ENCODE data around the gene ZNF263. TPM values are rescaled to one million over a fixed set of nuclear protein-coding genes. Genes with fewer than 3 reads are reported as not detected.
"Not testable (repeated sequence)": the region's sequence is repeated elsewhere in the genome, so short reads cannot be mapped to it uniquely, and the experiment has no call there.

The ZNF263 gene
- total and polyA plus RNA-seq, 9 donors = 23.3 to 34.9 (median 27.6) TPM

DNA sequence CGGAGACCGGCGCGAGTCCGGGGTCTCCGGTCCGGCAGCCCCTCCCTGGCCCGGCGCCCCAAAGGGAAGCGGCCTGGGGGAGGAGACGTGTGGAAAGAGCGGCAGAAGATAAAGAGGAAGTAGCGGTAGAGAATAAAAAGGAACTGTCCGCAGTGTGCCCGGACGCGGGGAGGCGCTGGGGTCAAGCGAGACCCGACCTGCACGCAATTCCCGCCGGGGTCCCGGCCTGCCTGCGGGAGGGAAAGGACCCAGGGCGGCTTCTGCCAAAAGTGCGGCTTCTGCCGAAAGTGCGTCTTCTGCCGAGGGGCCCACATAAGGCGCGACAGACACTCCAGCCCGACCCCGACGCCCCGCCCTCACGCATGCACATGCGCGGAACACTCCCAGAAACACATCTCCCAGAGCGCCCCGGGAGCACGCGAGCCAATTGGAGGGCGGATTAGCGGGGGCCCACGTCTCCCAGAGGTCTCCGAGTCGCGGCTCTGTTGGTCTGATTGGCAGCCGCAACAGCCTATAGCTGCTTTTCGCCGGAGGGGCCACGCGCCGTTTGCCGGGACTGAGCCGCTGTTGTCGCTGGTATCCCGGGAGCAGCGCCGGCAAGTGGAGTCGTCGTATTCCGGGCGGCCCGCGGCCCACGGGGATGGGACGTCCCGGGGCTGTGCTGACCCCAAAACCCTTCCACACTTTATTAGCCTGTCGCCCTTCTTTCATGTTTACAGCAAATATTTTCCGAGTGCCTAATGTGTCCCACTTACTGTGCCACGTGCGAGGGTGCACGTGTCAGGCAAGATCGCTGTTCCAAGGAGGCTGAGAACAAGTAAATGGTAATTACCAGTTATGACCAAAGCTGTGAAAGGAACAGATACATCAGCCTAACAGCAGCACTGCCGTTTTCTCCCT, 18.9 kb upstream of the ZNF263 start:
- Histone ChIP-seq H3K36me3 (ENCODE audit: control insufficient read depth, insufficient read depth, low read length) (no peaks in the 10 kb centered on the region), H3K4me1 (ENCODE audit: control insufficient read depth, insufficient read depth, low read length) (peaks cover 12% of the 10 kb centered on the region), H3K4me3 (ENCODE audit: low read length) (peak overlapping the region; percentile 82), H3K9me3 (replicated peaks; ENCODE audit: control insufficient read depth, low read depth, low read length) (no peaks in the 10 kb centered on the region), H3K27me3 (ENCODE audit: control insufficient read depth, insufficient read depth, low read length) (no peaks in the 10 kb centered on the region), H3K27ac (ENCODE audit: low read length) (peak overlapping the region; percentile 99)
- under 1% methylated on average over 67 of the region's 77 CpGs for WGBS (ENCODE audit: insufficient coverage)
- DNase-seq = peak; percentile 99

DNA sequence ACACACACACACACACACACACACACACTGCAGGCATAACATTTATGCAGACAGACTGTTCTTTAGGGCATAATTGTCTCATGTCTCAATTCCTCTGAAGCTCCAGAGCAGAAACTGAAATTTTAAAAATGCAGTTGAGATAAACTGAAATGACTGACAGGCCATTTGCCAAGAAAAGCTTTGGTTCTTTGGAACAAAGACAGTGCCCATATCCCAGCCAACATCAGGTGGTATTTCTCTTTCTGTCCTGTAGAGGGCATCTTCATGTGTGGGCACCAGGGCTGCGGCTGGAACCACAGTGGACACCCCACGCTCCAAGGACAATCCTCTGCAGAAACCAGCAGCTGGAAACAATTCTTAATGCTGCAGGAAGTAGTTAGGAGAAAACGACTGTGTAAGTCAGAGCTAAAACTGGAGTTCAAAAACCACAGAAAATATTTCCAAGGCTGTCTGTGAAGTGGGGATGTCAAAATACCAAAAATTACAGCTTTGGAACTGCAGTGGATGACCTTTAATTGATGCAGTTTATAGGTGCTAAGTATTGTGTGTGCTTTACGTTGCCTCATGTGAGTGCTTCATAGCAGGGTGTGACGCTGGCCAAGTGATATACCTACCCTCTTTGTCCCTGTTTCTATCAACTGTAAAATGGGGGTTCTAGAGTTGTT, 16.3 kb upstream of the ZNF263 start:
- H3K9me3 ChIP-seq (replicated peaks; ENCODE audit: control insufficient read depth, low read depth, low read length) = no peaks in the 10 kb centered on the region
- WGBS (ENCODE audit: insufficient coverage) = no CpG with 5 or more reads among the region's 5 CpGs
- DNase-seq = peak; percentile 60

DNA sequence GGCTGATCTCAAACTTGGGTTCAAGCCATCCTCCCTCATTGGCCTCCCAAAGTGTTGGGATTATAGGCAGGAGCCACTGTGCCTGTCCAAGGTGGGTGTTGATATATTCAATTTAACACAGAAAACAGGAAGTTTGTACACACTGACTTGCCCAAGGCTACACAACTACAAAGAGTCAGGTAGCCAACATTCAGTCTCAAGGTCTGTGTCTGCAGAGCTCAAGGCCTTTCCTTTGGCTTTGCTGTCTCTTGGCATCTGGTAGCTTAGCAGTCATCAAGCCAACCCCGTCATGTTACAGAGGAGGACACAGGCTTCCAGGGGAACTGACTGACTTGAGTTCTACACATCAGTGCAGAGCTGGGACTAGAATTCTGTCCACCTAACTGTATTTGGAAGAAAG, 15.0 kb upstream of the ZNF263 start:
- DNase-seq = no peak
- no peaks in the 10 kb centered on the region for H3K36me3 ChIP-seq (ENCODE audit: control insufficient read depth, insufficient read depth, low read length)
- no peak overlapping the region for H3K4me3 ChIP-seq (ENCODE audit: low read length)
- no peaks in the 10 kb centered on the region for H3K27me3 ChIP-seq (ENCODE audit: control insufficient read depth, insufficient read depth, low read length)
- peaks cover 9% of the 10 kb centered on the region for H3K4me1 ChIP-seq (ENCODE audit: control insufficient read depth, insufficient read depth, low read length)
- H3K27ac ChIP-seq (ENCODE audit: low read length) = no peak overlapping the region
- WGBS (ENCODE audit: insufficient coverage) = no CpG with 5 or more reads among the region's 1 CpG
- no peaks in the 10 kb centered on the region for H3K9me3 ChIP-seq (replicated peaks; ENCODE audit: control insufficient read depth, low read depth, low read length)

More for the DNA sequence above, 16.3 kb upstream of the ZNF263 start:
- H3K27ac ChIP-seq (ENCODE audit: low read length) = no peak overlapping the region
- H3K4me1 ChIP-seq (ENCODE audit: control insufficient read depth, insufficient read depth, low read length) = peaks cover 12% of the 10 kb centered on the region
- H3K36me3 ChIP-seq (ENCODE audit: control insufficient read depth, insufficient read depth, low read length) = no peaks in the 10 kb centered on the region
- H3K4me3 ChIP-seq (ENCODE audit: low read length) = no peak overlapping the region
- no peaks in the 10 kb centered on the region for H3K27me3 ChIP-seq (ENCODE audit: control insufficient read depth, insufficient read depth, low read length)

DNA sequence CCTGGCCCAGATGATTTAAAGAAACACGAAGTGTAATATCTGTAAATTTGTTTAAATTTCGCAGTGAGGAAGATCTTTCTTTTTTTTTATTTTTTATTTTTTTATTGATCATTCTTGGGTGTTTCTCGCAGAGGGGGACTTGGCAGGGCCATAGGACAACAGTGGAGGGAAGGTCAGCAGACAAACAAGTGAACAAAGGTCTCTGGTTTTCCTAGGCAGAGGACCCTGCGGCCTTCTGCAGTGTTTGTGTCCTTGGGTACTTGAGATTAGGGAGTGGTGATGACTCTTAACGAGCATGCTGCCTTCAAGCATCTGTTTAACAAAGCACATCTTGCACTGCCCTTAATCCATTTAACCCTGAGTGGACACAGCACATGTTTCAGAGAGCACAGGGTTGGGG, 12.6 kb upstream of the ZNF263 start:
- not testable (repeated sequence) for H3K27ac ChIP-seq (ENCODE audit: low read length); H3K27me3 ChIP-seq (ENCODE audit: control insufficient read depth, insufficient read depth, low read length); H3K4me3 ChIP-seq (ENCODE audit: low read length); H3K36me3 ChIP-seq (ENCODE audit: control insufficient read depth, insufficient read depth, low read length); H3K4me1 ChIP-seq (ENCODE audit: control insufficient read depth, insufficient read depth, low read length); DNase-seq; H3K9me3 ChIP-seq (replicated peaks; ENCODE audit: control insufficient read depth, low read depth, low read length)
- WGBS (ENCODE audit: insufficient coverage) = no CpG with 5 or more reads among the region's 5 CpGs

DNA sequence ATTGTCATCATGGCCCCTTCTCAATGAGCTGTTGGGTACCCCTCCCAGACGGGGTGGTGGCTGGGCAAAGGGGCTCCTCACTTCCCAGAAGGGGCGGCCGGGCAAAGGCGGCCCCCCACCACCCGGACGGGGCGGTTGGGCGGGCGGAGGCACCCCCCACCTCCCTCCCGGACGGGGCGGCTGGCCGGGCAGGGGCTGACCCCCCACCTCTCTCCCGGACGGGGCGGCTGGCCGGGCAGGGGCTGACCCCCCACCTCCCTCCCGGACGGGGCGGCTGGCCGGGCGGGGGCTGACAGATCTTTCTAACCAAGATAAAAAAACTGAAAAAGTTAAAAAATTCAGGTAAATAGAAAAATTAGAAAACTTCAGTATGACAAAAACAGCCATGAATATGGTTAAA, 12.0 kb upstream of the ZNF263 start:
- H3K27ac ChIP-seq (ENCODE audit: low read length); H3K9me3 ChIP-seq (replicated peaks; ENCODE audit: control insufficient read depth, low read depth, low read length); H3K27me3 ChIP-seq (ENCODE audit: control insufficient read depth, insufficient read depth, low read length); DNase-seq; H3K36me3 ChIP-seq (ENCODE audit: control insufficient read depth, insufficient read depth, low read length); H3K4me1 ChIP-seq (ENCODE audit: control insufficient read depth, insufficient read depth, low read length); H3K4me3 ChIP-seq (ENCODE audit: low read length): not testable (repeated sequence)
- WGBS (ENCODE audit: insufficient coverage) = no CpG with 5 or more reads among the region's 22 CpGs

DNA sequence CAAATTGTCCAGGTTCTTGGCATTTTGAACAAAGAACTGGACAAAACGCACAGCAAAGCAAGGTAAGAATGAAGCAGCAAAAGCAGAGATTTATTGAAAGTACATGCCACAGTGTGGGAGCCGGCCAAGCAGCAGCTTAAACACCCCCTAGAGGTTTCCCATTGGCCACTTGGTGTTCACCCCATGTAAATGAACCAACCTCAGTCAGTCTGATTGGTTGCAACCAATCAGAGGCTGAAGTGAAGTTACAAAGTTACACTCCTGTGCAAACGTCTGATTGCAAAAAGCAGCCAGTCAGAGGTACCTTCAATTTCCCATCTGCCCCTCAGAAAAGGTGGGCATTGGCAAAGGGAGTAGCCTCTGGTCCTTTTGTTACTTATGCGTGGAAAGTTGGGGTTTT, 8.8 kb upstream of the ZNF263 start:
- DNase-seq = no peak
- H3K4me3 ChIP-seq (ENCODE audit: low read length) = no peak overlapping the region
- peaks cover 12% of the 10 kb centered on the region for H3K27me3 ChIP-seq (ENCODE audit: control insufficient read depth, insufficient read depth, low read length)
- H3K36me3 ChIP-seq (ENCODE audit: control insufficient read depth, insufficient read depth, low read length) = no peaks in the 10 kb centered on the region
- H3K27ac ChIP-seq (ENCODE audit: low read length) = no peak overlapping the region
- H3K9me3 ChIP-seq (replicated peaks; ENCODE audit: control insufficient read depth, low read depth, low read length) = no peaks in the 10 kb centered on the region
- 39% methylated on average over 2 of the region's 4 CpGs for WGBS (ENCODE audit: insufficient coverage)
- no peaks in the 10 kb centered on the region for H3K4me1 ChIP-seq (ENCODE audit: control insufficient read depth, insufficient read depth, low read length)

DNA sequence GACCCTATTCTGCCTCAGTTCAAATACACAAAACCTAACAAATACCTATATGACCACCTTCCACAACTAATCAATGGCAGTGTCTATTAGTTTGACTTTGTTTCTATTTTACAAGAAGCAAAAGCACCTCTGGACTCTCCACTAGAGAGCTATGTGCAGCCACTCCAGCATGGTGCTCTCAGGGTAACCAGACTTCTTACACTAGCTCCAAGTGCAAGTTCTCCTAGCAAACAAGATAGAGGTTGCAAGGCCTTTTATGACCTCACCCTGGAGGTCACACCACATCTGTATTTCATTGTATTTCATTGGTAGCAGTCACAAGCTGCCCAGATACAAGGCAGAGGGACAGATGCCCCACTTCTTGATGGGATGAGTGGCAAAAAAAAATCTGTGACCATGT, 8.3 kb upstream of the ZNF263 start:
- H3K27ac ChIP-seq (ENCODE audit: low read length) = no peak overlapping the region
- DNase-seq = no peak
- H3K4me1 ChIP-seq (ENCODE audit: control insufficient read depth, insufficient read depth, low read length) = no peaks in the 10 kb centered on the region
- no peak overlapping the region for H3K4me3 ChIP-seq (ENCODE audit: low read length)
- peaks cover 12% of the 10 kb centered on the region for H3K27me3 ChIP-seq (ENCODE audit: control insufficient read depth, insufficient read depth, low read length)
- no peaks in the 10 kb centered on the region for H3K36me3 ChIP-seq (ENCODE audit: control insufficient read depth, insufficient read depth, low read length)
- no peaks in the 10 kb centered on the region for H3K9me3 ChIP-seq (replicated peaks; ENCODE audit: control insufficient read depth, low read depth, low read length)

DNA sequence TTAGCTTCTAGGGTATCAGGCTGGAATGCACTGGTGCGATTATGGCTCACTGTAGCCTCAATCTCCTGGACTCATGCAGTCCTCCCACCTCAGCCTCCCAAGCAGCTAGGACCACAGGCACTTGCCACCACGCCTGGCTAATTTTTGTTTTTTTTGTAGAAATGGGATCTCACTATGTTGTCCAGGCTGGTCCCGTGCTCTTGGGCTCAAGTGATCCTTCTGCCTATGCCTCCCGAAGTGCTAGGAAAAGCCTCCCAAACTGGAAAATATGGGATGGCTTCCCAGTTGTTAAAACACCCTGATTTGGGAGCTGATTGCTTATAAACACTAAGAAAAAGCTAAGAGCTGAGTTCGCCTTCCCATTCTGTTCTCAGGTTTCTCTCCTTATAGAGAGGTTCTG, 6.6 kb upstream of the ZNF263 start:
- H3K4me1 ChIP-seq (ENCODE audit: control insufficient read depth, insufficient read depth, low read length) = peaks cover 2% of the 10 kb centered on the region
- H3K27ac ChIP-seq (ENCODE audit: low read length) = no peak overlapping the region
- peaks cover 12% of the 10 kb centered on the region for H3K27me3 ChIP-seq (ENCODE audit: control insufficient read depth, insufficient read depth, low read length)
- 73% methylated on average over 2 of the region's 5 CpGs for WGBS (ENCODE audit: insufficient coverage)
- no peaks in the 10 kb centered on the region for H3K9me3 ChIP-seq (replicated peaks; ENCODE audit: control insufficient read depth, low read depth, low read length)
- no peak overlapping the region for H3K4me3 ChIP-seq (ENCODE audit: low read length)
- H3K36me3 ChIP-seq (ENCODE audit: control insufficient read depth, insufficient read depth, low read length) = no peaks in the 10 kb centered on the region
- no peak for DNase-seq

DNA sequence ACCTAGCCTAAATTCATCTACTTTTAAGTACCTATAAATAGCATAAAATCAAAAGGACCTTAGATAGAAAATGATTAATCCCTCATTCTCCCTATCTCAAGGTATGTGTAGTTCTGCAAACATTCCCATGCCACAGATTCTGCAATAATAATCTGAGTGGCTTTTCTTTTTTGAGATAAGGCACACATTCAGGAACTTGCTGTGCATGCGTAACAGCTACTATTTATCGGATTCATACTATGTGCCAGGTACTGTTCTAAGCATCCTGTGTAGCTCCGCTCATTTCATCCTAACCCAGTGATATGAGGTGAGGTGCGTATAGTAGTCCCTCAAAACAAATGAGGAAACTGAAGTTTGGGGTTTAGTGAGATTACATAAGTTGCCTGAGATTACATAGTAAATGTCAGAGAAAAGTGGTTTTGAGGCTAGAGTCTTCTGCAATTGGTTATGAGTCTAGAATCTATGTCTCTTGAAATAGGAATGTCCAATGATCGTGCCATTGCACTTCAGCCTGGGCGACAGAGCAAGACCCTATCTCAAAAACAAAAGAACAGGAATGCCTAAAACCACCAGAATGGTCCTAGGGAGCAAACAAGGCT, 2.0 kb upstream of the ZNF263 start:
- H3K27me3 ChIP-seq (ENCODE audit: control insufficient read depth, insufficient read depth, low read length) = peaks cover 8% of the 10 kb centered on the region
- no peak for DNase-seq
- peaks cover 19% of the 10 kb centered on the region for H3K36me3 ChIP-seq (ENCODE audit: control insufficient read depth, insufficient read depth, low read length)
- peaks cover 13% of the 10 kb centered on the region for H3K9me3 ChIP-seq (replicated peaks; ENCODE audit: control insufficient read depth, low read depth, low read length)
- no CpG with 5 or more reads among the region's 6 CpGs for WGBS (ENCODE audit: insufficient coverage)
- H3K27ac ChIP-seq (ENCODE audit: low read length) = no peak overlapping the region
- no peak overlapping the region for H3K4me3 ChIP-seq (ENCODE audit: low read length)
- H3K4me1 ChIP-seq (ENCODE audit: control insufficient read depth, insufficient read depth, low read length) = peaks cover 22% of the 10 kb centered on the region

DNA sequence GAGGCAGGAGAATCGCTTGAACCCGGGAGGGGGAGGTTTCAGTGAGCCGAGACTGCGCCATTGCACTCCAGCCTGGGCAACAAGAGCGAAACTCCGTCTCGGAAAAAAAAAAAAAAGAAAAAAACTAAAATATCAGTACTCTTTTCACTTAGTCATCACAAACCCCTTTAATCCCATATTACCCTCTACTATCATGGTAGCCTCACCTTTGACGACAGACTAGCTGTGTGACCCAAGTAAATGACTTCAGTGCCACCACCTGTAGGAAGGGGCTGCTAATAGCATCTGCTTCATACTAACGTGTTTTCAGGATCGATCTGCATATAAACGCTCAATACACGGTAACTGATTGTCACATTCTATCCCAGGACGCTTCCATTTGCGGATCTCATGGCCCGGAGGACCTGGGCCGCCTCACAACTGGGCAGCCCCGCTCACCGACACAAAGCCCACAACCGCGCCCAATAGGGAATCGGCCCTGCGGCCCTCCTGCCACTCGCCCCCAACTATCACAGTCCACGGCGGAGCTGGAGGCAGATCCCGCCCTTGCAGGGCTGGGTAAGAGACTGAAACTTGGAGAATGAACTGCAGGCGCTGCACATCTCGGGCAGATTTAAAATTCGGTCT, 1.1 kb upstream of the ZNF263 start:
- DNase-seq = no peak
- Histone ChIP-seq H3K4me3 (ENCODE audit: low read length) (peak overlapping the region; percentile 71), H3K4me1 (ENCODE audit: control insufficient read depth, insufficient read depth, low read length) (peaks cover 22% of the 10 kb centered on the region), H3K36me3 (ENCODE audit: control insufficient read depth, insufficient read depth, low read length) (peaks cover 26% of the 10 kb centered on the region), H3K27ac (ENCODE audit: low read length) (peak overlapping the region; percentile 100), H3K9me3 (replicated peaks; ENCODE audit: control insufficient read depth, low read depth, low read length) (peaks cover 19% of the 10 kb centered on the region), H3K27me3 (ENCODE audit: control insufficient read depth, insufficient read depth, low read length) (peaks cover 4% of the 10 kb centered on the region)
- WGBS (ENCODE audit: insufficient coverage) = 10% methylated on average over 16 of the region's 29 CpGs
